Measurements from ENCODE around the gene FNDC1.
A peak's percentile ranks its signal among the peaks of the same experiment; 100 is the strongest.

The FNDC1 gene

GRCh38 chr6:159170999-159171712 lies 2.0 kb downstream of the FNDC1 start:
- peaks cover 85% of the 10 kb centered on the region for H3K27me3 ChIP-seq
- no peaks in the 10 kb centered on the region for H3K4me1 ChIP-seq
- no peak overlapping the region for H3K4me3 ChIP-seq (ENCODE audit: low read depth, low read length)
- H3K36me3 ChIP-seq, result no peaks in the 10 kb centered on the region
- H3K9me3 ChIP-seq, result no peaks in the 10 kb centered on the region
- DNase-seq, result no peak
- TF ChIP-seq CTCF (IDR thresholded peaks at IDR 0.05; ENCODE audit: low read depth, low read length), result no peak

- Histone ChIP-seq H3K4me3 (ENCODE audit: low read depth, low read length) (no peak overlapping the region), H3K4me1 (no peaks in the 10 kb centered on the region), H3K27me3 (peaks cover 76% of the 10 kb centered on the region), H3K36me3 (no peaks in the 10 kb centered on the region), H3K9me3 (no peaks in the 10 kb centered on the region)
- no peak for TF ChIP-seq CTCF (IDR thresholded peaks at IDR 0.05; ENCODE audit: low read depth, low read length)
- DNase-seq, result no peak
Observed at GRCh38 chr6:159172091-159172491, 2.9 kb downstream of the FNDC1 start.

- Histone ChIP-seq H3K27me3 (peaks cover 56% of the 10 kb centered on the region), H3K4me1 (no peaks in the 10 kb centered on the region), H3K4me3 (ENCODE audit: low read depth, low read length) (no peak overlapping the region; the same call in 1 of the 2 replicates), H3K9me3 (no peaks in the 10 kb centered on the region), H3K36me3 (no peaks in the 10 kb centered on the region)
- TF ChIP-seq CTCF (IDR thresholded peaks at IDR 0.05; ENCODE audit: low read depth, low read length), result peak; percentile 96
- DNase-seq, result peak; percentile 81
Observed at GRCh38 chr6:159174263-159174969, 5.2 kb downstream of the FNDC1 start.

GRCh38 chr6:159176913-159177312 lies 7.7 kb downstream of the FNDC1 start:
- Histone ChIP-seq H3K9me3 (no peaks in the 10 kb centered on the region), H3K27me3 (peaks cover 34% of the 10 kb centered on the region), H3K36me3 (no peaks in the 10 kb centered on the region), H3K4me1 (no peaks in the 10 kb centered on the region), H3K4me3 (ENCODE audit: low read depth, low read length) (no peak overlapping the region)
- no peak for TF ChIP-seq CTCF (IDR thresholded peaks at IDR 0.05; ENCODE audit: low read depth, low read length)
- no peak for DNase-seq

GRCh38 chr6:159178847-159179246 lies 9.6 kb downstream of the FNDC1 start:
- Histone ChIP-seq H3K4me1 (no peaks in the 10 kb centered on the region), H3K27me3 (peaks cover 16% of the 10 kb centered on the region), H3K36me3 (no peaks in the 10 kb centered on the region), H3K9me3 (no peaks in the 10 kb centered on the region), H3K4me3 (ENCODE audit: low read depth, low read length) (no peak overlapping the region)
- TF ChIP-seq CTCF (IDR thresholded peaks at IDR 0.05; ENCODE audit: low read depth, low read length), result no peak
- DNase-seq, result no peak

- H3K36me3 ChIP-seq, result no peaks in the 10 kb centered on the region
- H3K4me1 ChIP-seq, result no peaks in the 10 kb centered on the region
- TF ChIP-seq CTCF (IDR thresholded peaks at IDR 0.05; ENCODE audit: low read depth, low read length), result no peak
- no peak overlapping the region for H3K4me3 ChIP-seq (ENCODE audit: low read depth, low read length)
- H3K9me3 ChIP-seq, result no peaks in the 10 kb centered on the region
- no peak for DNase-seq
- H3K27me3 ChIP-seq, result peaks cover 8% of the 10 kb centered on the region; the same call in 1 of the 2 replicates
Observed at GRCh38 chr6:159180001-159180400, 10.8 kb downstream of the FNDC1 start.

Measured in BE2C (cell line).